ENCODE measurements around the gene AGTPBP1. TPM values are rescaled to one million over a fixed set of nuclear protein-coding genes. Genes with fewer than 3 reads are reported as not detected.

The AGTPBP1 gene
- total RNA-seq, 2 experiments from 2014 or later: 24.2 to 37.2 TPM

DNA sequence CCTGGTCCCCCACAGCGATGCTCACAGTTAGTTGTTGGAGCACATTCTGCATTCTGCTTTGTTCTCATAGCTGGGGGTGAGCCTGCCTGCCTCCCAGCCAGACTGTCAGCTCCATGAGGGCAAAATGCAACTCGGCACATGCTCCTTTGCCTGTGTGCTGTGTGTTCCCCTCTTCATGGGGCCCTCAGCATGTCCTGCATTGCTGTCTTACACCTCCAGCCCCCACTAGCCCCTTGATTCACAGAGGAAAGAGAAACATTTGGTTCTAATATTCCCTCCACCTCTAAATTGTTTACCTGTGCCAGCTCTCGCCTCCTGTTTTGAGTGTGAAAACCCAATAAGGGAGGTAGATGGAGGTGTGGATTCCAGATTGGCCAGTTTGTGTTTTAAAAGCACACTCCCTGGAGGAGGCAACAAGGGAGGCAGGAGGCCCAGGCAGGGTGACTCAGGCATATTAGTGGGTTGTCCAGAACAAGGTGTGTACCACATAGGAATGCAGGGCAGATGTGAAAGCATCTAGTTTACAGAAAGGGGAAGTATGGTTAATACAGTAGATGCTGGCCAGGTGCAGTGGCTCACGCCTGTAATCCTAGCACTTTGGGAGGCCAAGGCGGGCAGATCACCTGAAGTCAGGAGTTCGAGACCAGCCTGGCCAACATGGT, 224.6 kb downstream of the AGTPBP1 start:
- CTCF ChIA-PET (ENCODE audit: unreplicated experiment): no interaction called here
- Histone ChIP-seq H3K79me2 (ENCODE audit: insufficient read depth, low read depth, low read length) (no peaks in the 10 kb centered on the region), H3K4me1 (ENCODE audit: insufficient read depth, low read length, poor library complexity, severe bottlenecking) (no peaks in the 10 kb centered on the region), H3K4me2 (ENCODE audit: low read length) (no peak overlapping the region), H3K27ac (ENCODE audit: low read depth, low read length, poor library complexity, severe bottlenecking) (no peak overlapping the region), H3K4me3 (ENCODE audit: low read depth, low read length, poor library complexity, severe bottlenecking) (no peak overlapping the region), H3K9me3 (ENCODE audit: low read length) (no peaks in the 10 kb centered on the region), H4K20me1 (ENCODE audit: insufficient read depth, low read length) (no peaks in the 10 kb centered on the region), H3K36me3 (ENCODE audit: insufficient read depth, low read length) (no peaks in the 10 kb centered on the region), H3K9me2 (ENCODE audit: insufficient read depth, low read length) (no peaks in the 10 kb centered on the region), H2AFZ (ENCODE audit: low read length) (no peak overlapping the region)
- DNase-seq (ENCODE audit: low spot score): no peak
- POLR2A ChIA-PET: no interaction called here
- intact Hi-C loops (cut with micrococcal nuclease; ENCODE audit: unreplicated experiment): no loop called here
- BruUV-seq (replicated peaks): no TSS peak
- TF ChIP-seq EZH2phosphoT487 (IDR thresholded peaks at IDR 0.05; ENCODE audit: borderline replicate concordance, low read depth, low read length): no peak
- TF ChIP-seq, protein P1, sequence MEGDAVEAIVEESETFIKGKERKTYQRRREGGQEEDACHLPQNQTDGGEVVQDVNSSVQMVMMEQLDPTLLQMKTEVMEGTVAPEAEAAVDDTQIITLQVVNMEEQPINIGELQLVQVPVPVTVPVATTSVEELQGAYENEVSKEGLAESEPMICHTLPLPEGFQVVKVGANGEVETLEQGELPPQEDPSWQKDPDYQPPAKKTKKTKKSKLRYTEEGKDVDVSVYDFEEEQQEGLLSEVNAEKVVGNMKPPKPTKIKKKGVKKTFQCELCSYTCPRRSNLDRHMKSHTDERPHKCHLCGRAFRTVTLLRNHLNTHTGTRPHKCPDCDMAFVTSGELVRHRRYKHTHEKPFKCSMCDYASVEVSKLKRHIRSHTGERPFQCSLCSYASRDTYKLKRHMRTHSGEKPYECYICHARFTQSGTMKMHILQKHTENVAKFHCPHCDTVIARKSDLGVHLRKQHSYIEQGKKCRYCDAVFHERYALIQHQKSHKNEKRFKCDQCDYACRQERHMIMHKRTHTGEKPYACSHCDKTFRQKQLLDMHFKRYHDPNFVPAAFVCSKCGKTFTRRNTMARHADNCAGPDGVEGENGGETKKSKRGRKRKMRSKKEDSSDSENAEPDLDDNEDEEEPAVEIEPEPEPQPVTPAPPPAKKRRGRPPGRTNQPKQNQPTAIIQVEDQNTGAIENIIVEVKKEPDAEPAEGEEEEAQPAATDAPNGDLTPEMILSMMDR (conservative IDR thresholded peaks at IDR 0.05; ENCODE audit: low read length): no peak

DNA sequence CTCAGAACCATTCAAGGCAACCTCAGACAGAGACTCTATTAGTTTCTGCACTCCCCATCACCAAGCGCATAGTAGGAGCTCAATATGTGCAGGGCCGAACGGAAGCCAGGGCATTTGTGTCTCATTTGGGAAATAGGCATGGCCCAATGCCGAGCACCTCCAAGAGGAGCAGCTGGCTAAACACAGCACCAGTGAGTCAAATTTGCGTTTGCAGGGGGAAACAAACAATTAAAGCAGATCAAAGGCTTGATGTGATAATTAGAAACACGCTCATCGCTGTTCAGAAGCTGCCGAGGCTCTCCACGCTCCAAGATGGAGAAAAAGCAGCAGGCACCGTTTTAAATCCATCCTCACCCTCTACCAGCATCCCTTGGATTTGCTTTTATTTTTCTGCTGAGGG, 225.3 kb downstream of the AGTPBP1 start:
- no peaks in the 10 kb centered on the region for H4K20me1 ChIP-seq (ENCODE audit: insufficient read depth, low read length)
- ChIA-PET POLR2A (no interaction called here), CTCF (ENCODE audit: unreplicated experiment) (no interaction called here)
- H3K36me3 ChIP-seq (ENCODE audit: insufficient read depth, low read length): no peaks in the 10 kb centered on the region
- no peaks in the 10 kb centered on the region for H3K9me3 ChIP-seq (ENCODE audit: low read length)
- no peak overlapping the region for H3K27ac ChIP-seq (ENCODE audit: low read depth, low read length, poor library complexity, severe bottlenecking)
- H3K4me2 ChIP-seq (ENCODE audit: low read length): no peak overlapping the region
- BruUV-seq (replicated peaks): no TSS peak
- H3K4me1 ChIP-seq (ENCODE audit: insufficient read depth, low read length, poor library complexity, severe bottlenecking): no peaks in the 10 kb centered on the region
- H3K79me2 ChIP-seq (ENCODE audit: insufficient read depth, low read depth, low read length): no peaks in the 10 kb centered on the region
- no peaks in the 10 kb centered on the region for H3K9me2 ChIP-seq (ENCODE audit: insufficient read depth, low read length)
- intact Hi-C loops (cut with micrococcal nuclease; ENCODE audit: unreplicated experiment): no loop called here
- no peak for DNase-seq (ENCODE audit: low spot score)
- no peak for TF ChIP-seq EZH2phosphoT487 (IDR thresholded peaks at IDR 0.05; ENCODE audit: borderline replicate concordance, low read depth, low read length)
- TF ChIP-seq, protein P1 (conservative IDR thresholded peaks at IDR 0.05; ENCODE audit: low read length): no peak
- no peak overlapping the region for H2AFZ ChIP-seq (ENCODE audit: low read length)
- no peak overlapping the region for H3K4me3 ChIP-seq (ENCODE audit: low read depth, low read length, poor library complexity, severe bottlenecking)

DNA sequence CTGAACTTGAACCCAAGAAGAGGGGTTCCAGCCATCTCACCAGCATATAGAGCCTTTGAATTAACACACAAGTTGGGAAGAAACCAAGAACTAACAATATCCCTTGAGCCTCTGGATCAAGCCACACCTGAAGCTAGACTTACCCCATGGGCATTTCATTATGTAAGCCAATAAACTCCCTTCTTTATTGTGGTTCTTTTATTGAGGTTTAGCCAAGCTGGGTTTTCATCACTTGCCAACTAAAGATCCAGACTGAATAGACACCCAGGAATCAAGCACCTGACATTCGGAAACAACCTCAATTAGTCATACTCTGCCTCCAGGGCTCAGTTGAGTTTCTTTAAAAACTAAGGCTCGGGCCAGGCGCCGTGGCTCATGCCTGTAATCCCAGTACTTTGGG, 226.7 kb downstream of the AGTPBP1 start:
- H3K27ac ChIP-seq (ENCODE audit: low read depth, low read length, poor library complexity, severe bottlenecking): no peak overlapping the region
- ChIA-PET POLR2A (no interaction called here), CTCF (ENCODE audit: unreplicated experiment) (no interaction called here)
- H2AFZ ChIP-seq (ENCODE audit: low read length): no peak overlapping the region
- no peaks in the 10 kb centered on the region for H3K9me2 ChIP-seq (ENCODE audit: insufficient read depth, low read length)
- TF ChIP-seq, protein P1 (conservative IDR thresholded peaks at IDR 0.05; ENCODE audit: low read length): no peak
- no peak for TF ChIP-seq EZH2phosphoT487 (IDR thresholded peaks at IDR 0.05; ENCODE audit: borderline replicate concordance, low read depth, low read length)
- no peaks in the 10 kb centered on the region for H3K9me3 ChIP-seq (ENCODE audit: low read length)
- no peak overlapping the region for H3K4me2 ChIP-seq (ENCODE audit: low read length)
- no peaks in the 10 kb centered on the region for H3K36me3 ChIP-seq (ENCODE audit: insufficient read depth, low read length)
- H3K4me1 ChIP-seq (ENCODE audit: insufficient read depth, low read length, poor library complexity, severe bottlenecking): no peaks in the 10 kb centered on the region
- H4K20me1 ChIP-seq (ENCODE audit: insufficient read depth, low read length): no peaks in the 10 kb centered on the region
- no peak for DNase-seq (ENCODE audit: low spot score)
- intact Hi-C loops (cut with micrococcal nuclease; ENCODE audit: unreplicated experiment): no loop called here
- H3K4me3 ChIP-seq (ENCODE audit: low read depth, low read length, poor library complexity, severe bottlenecking): no peak overlapping the region
- H3K79me2 ChIP-seq (ENCODE audit: insufficient read depth, low read depth, low read length): no peaks in the 10 kb centered on the region
- no TSS peak for BruUV-seq (replicated peaks)
